ENCODE measurements around the gene AFF1.
"Not testable (repeated sequence)": the region's sequence is repeated elsewhere in the genome, so short reads cannot be mapped to it uniquely, and the experiment has no call there.

AFF1 gene

GRCh38 chr4:87081826-87082225, 147.0 kb downstream of the AFF1 start:
- FAIRE-seq (no peak), DNase-seq (ENCODE audit: insufficient read length, low spot score) (no peak)
- TF ChIP-seq TAF1 (IDR thresholded peaks at IDR 0.05; ENCODE audit: low read depth, low read length): no peak
- no peak for TF ChIP-seq PAX5 (IDR thresholded peaks at IDR 0.05; ENCODE audit: insufficient read depth, low read length, severe bottlenecking)

- DNase-seq (ENCODE audit: insufficient read length, low spot score); FAIRE-seq: not testable (repeated sequence)
These were observed 150.9 kb downstream of the AFF1 start for GRCh38 chr4:87085732-87086131.

DNA sequence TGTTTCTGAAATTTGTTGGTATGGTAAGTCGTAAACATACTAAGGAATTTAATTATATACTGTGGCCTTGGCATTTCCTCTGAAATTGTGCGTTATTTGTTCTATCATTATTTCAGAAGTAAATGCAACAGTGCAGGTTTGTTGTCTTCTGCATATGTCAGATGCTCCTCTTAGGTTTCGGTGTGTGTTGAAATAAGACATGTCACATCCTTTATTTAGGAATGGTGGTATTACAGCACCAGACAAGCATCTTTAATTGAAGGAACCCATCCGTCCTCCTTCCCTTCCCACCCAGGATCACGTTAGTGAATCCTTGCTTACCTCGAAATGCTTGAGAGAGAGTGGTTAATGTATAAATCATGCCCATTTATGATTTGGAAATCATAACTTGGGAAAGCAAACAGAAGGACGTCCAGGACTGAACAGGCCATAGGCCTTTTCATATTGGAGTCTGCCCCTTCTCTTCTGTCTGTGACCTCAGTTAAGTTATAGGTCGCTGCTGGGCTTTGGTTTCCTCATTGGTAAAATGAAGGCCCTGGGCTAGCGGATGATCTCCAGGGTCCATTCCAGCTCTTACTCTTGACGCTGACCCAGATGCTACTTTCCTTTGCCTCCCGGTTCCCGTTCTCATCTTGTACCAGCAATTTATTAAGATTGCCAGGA, 151.5 kb downstream of the AFF1 start:
- TF ChIP-seq PAX5 (IDR thresholded peaks at IDR 0.05; ENCODE audit: insufficient read depth, low read length, severe bottlenecking): no peak
- no peak for TF ChIP-seq TAF1 (IDR thresholded peaks at IDR 0.05; ENCODE audit: low read depth, low read length)
- TF ChIP-seq POLR2A (IDR thresholded peaks at IDR 0.05; ENCODE audit: low read depth, low read length): no peak
- no peak for TF ChIP-seq POLR2AphosphoS5 (IDR thresholded peaks at IDR 0.05; ENCODE audit: low read depth, low read length)
- TF ChIP-seq SPI1 (IDR thresholded peaks at IDR 0.05; ENCODE audit: low read depth, low read length): no peak
- no peak for TF ChIP-seq POU2F2 (IDR thresholded peaks at IDR 0.05; ENCODE audit: low read depth, low read length)
- peak; percentile 26 for FAIRE-seq
- no peak for DNase-seq (ENCODE audit: insufficient read length, low spot score)

GRCh38 chr4:87087015-87087414, 152.2 kb downstream of the AFF1 start:
- TF ChIP-seq POU2F2 (IDR thresholded peaks at IDR 0.05; ENCODE audit: low read depth, low read length) (no peak), SPI1 (IDR thresholded peaks at IDR 0.05; ENCODE audit: low read depth, low read length) (no peak), PAX5 (IDR thresholded peaks at IDR 0.05; ENCODE audit: insufficient read depth, low read length, severe bottlenecking) (no peak), TAF1 (IDR thresholded peaks at IDR 0.05; ENCODE audit: low read depth, low read length) (no peak), POLR2AphosphoS5 (IDR thresholded peaks at IDR 0.05; ENCODE audit: low read depth, low read length) (no peak), POLR2A (IDR thresholded peaks at IDR 0.05; ENCODE audit: low read depth, low read length) (no peak)
- FAIRE-seq: peak; percentile 33
- no peak for DNase-seq (ENCODE audit: insufficient read length, low spot score)

DNA sequence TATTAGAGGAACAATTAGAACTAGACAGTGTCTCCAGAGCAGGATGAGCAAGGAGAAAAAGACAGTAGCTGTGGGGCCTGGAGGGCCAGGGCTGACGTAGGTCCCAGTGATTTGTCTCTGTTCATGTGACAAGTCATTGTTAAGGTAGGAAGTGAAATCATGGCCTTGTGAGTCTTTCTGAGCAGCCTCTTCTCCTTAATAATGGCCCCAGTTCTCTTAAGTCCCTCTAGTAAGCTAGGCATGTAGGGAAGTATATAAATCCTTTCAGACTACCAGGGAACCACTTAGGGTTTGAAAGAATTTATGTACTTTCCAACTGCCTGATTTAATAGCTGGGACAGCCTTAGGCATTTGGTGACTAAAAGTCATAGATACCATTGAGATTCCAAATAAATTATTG, 152.6 kb downstream of the AFF1 start:
- TF ChIP-seq SPI1 (IDR thresholded peaks at IDR 0.05; ENCODE audit: low read depth, low read length) (peak; percentile 37), POU2F2 (IDR thresholded peaks at IDR 0.05; ENCODE audit: low read depth, low read length) (no peak)
- FAIRE-seq (no peak), DNase-seq (ENCODE audit: insufficient read length, low spot score) (no peak)

DNA sequence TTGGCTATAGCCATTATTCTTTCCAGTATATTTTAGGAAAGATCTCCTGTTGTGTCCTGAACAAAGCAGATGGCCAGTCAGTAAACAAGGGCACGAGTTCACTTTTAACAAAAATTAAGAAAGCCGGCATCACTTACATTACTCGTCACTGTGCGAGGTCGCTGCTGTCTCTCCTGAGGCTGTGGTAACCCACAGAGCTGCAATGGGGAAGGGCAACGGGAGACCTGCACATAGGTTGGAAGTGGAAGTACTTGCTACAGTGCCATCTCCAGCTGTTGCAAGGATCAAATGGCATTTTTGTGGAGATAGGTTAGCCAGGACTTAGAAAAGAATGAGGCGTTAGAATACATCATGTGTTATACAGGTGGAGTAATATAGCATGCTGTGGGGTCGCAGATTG, 153.4 kb downstream of the AFF1 start:
- FAIRE-seq: no peak
- no peak for DNase-seq (ENCODE audit: insufficient read length, low spot score)
- no peak for TF ChIP-seq POLR2AphosphoS5 (IDR thresholded peaks at IDR 0.05; ENCODE audit: low read depth, low read length)
- no peak for TF ChIP-seq TAF1 (IDR thresholded peaks at IDR 0.05; ENCODE audit: low read depth, low read length)
- no peak for TF ChIP-seq PAX5 (IDR thresholded peaks at IDR 0.05; ENCODE audit: insufficient read depth, low read length, severe bottlenecking)
- TF ChIP-seq SPI1 (IDR thresholded peaks at IDR 0.05; ENCODE audit: low read depth, low read length): no peak

GRCh38 chr4:87089368-87089767, 154.6 kb downstream of the AFF1 start:
- TF ChIP-seq POU2F2 (IDR thresholded peaks at IDR 0.05; ENCODE audit: low read depth, low read length) (no peak), SPI1 (IDR thresholded peaks at IDR 0.05; ENCODE audit: low read depth, low read length) (no peak), TAF1 (IDR thresholded peaks at IDR 0.05; ENCODE audit: low read depth, low read length) (no peak), POLR2A (IDR thresholded peaks at IDR 0.05; ENCODE audit: low read depth, low read length) (no peak), PAX5 (IDR thresholded peaks at IDR 0.05; ENCODE audit: insufficient read depth, low read length, severe bottlenecking) (no peak), POLR2AphosphoS5 (IDR thresholded peaks at IDR 0.05; ENCODE audit: low read depth, low read length) (no peak)
- DNase-seq (ENCODE audit: insufficient read length, low spot score) (no peak), FAIRE-seq (no peak)

GRCh38 chr4:87090305-87090704, 155.5 kb downstream of the AFF1 start:
- DNase-seq (ENCODE audit: insufficient read length, low spot score): no peak
- no peak for FAIRE-seq
- TF ChIP-seq POLR2AphosphoS5 (IDR thresholded peaks at IDR 0.05; ENCODE audit: low read depth, low read length) (no peak), POLR2A (IDR thresholded peaks at IDR 0.05; ENCODE audit: low read depth, low read length) (no peak), SPI1 (IDR thresholded peaks at IDR 0.05; ENCODE audit: low read depth, low read length) (no peak), POU2F2 (IDR thresholded peaks at IDR 0.05; ENCODE audit: low read depth, low read length) (no peak), PAX5 (IDR thresholded peaks at IDR 0.05; ENCODE audit: insufficient read depth, low read length, severe bottlenecking) (no peak), TAF1 (IDR thresholded peaks at IDR 0.05; ENCODE audit: low read depth, low read length) (no peak)

- no peak for DNase-seq (ENCODE audit: insufficient read length, low spot score)
- peak; percentile 83 for FAIRE-seq
These were observed 157.8 kb downstream of the AFF1 start for GRCh38 chr4:87092389-87093141.

DNA sequence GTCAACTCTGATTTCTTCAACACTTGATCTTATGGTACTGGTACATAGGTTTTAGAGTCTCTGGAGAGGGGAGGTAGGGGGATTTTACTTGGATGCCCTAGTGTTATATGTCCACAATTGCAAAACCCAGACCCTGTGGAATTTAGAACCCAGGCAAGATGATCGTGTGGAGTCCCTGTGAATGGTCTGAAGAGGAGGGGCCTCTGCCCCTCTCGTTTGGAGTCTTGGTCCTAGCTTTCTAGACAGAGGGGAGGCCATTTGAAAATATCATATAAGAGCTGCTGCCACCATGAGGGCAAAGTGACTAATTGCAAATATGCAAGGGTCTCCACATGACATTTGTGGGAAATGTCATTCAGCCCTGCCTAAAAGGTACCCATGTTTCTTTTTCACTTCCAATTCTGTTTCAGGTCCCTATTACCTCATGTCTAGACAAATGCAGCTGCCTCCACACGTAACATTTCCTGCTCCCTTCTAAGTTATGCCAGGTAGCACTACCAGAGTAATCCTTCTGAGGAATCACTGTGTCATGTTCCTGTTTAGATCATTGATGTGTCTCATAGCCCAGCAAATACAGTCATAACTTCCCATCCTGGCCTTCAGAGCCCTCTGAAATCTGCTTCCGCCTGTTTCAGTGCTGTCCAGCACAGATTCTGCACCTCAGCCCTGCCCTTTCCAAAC, 158.8 kb downstream of the AFF1 start:
- TF ChIP-seq POLR2A (IDR thresholded peaks at IDR 0.05; ENCODE audit: low read depth, low read length): no peak
- no peak for TF ChIP-seq PAX5 (IDR thresholded peaks at IDR 0.05; ENCODE audit: insufficient read depth, low read length, severe bottlenecking)
- peak; percentile 79 for TF ChIP-seq POU2F2 (IDR thresholded peaks at IDR 0.05; ENCODE audit: low read depth, low read length)
- no peak for TF ChIP-seq SPI1 (IDR thresholded peaks at IDR 0.05; ENCODE audit: low read depth, low read length)
- 0 out of 2 replicates have a peak, but pooled peaks have one; percentile 39 for TF ChIP-seq POLR2AphosphoS5 (IDR thresholded peaks at IDR 0.05; ENCODE audit: low read depth, low read length)
- FAIRE-seq: peak; percentile 91
- peak; percentile 26 for DNase-seq (ENCODE audit: insufficient read length, low spot score)

More at GRCh38 chr4:87092389-87093141, 157.8 kb downstream of the AFF1 start:
- no peak for TF ChIP-seq POLR2AphosphoS5 (IDR thresholded peaks at IDR 0.05; ENCODE audit: low read depth, low read length)
- TF ChIP-seq SPI1 (IDR thresholded peaks at IDR 0.05; ENCODE audit: low read depth, low read length): 0 out of 2 replicates have a peak, but pooled peaks have one; percentile 6
